HG03064 (cell line): ENCODE results near the gene ALDH1A2.
"Not testable (repeated sequence)": the region's sequence is repeated elsewhere in the genome, so short reads cannot be mapped to it uniquely, and the experiment has no call there.

Experiments used
- ATAC-seq: cut with Tn5 transposase; IDR thresholded peaks from one replicate; pipeline ENCODE4 v1.9.1; 2021; ENCODE audit warnings: low read depth; ENCODE audit not compliant: unreplicated experiment

The ALDH1A2 gene

DNA sequence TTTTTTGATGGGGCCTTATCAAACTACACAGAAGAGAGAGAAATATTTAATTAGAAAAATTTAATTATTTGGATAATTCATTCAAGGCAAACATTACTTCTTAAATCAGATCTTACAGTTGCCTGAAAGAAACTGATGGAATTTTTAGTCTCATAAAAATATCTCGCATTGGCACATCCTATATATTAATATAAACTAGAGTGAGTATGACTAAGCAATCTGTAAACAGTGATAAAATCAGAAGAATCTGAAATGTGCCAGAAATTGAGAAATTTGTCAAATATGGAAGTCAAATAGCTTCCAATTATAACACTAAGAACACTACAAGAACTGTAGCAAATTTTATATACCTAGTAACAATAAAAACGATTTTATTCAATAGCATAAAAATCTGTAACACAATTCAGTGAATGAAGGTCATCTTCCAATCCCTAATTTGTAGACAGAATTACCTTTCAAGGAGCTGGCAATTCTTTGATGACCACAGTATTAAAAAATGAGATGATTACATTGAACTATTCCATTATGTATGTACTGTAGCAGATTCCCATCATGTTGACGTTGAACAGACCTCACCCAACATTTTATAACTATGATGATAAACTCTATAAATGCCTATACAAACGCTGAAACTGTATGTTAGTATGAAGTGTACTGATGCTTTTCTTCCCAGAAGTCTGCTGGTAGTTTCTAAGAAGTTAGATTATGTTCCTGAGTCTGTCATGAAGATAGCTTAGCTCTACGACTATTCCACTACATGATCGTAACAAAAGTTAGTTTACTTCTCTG, 63.0 kb downstream of the ALDH1A2 start:
- ATAC-seq = no peak

DNA sequence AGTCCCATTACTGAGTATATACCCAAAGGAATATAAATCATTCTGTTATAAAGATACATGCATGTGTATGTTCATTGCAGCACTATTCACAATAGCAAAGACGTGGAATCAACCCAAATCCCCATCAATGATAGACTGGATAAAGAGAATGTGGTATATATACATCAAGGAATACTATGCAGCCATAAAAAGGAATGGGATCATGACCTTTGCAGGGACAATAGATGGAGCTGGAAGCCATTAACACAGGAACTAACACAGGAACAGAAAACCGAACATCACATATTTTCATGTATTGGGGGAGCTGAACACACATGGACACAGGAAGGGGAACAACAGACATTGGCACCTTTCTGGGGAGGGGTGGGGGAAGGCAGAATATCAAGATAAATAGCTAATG, 65.8 kb downstream of the ALDH1A2 start:
- ATAC-seq = not testable (repeated sequence)

DNA sequence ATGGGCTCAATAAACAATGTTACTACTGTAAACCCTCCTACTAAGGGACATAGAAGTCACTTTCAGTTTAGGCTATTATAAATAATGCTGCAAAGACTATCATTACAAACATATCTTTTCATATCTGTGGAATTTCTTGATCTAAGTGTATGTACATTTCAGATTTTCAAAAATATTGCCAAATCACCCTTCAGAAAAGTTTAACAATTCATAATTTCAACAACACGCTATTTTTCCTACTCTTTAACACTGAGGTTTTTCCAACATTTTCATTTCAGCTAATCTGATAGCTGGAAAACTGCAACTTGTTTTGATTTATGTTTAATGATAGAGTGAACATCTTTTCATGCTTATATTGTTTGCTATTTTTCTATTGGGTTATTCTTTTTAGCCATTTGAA, 69.0 kb downstream of the ALDH1A2 start:
- ATAC-seq = no peak

DNA sequence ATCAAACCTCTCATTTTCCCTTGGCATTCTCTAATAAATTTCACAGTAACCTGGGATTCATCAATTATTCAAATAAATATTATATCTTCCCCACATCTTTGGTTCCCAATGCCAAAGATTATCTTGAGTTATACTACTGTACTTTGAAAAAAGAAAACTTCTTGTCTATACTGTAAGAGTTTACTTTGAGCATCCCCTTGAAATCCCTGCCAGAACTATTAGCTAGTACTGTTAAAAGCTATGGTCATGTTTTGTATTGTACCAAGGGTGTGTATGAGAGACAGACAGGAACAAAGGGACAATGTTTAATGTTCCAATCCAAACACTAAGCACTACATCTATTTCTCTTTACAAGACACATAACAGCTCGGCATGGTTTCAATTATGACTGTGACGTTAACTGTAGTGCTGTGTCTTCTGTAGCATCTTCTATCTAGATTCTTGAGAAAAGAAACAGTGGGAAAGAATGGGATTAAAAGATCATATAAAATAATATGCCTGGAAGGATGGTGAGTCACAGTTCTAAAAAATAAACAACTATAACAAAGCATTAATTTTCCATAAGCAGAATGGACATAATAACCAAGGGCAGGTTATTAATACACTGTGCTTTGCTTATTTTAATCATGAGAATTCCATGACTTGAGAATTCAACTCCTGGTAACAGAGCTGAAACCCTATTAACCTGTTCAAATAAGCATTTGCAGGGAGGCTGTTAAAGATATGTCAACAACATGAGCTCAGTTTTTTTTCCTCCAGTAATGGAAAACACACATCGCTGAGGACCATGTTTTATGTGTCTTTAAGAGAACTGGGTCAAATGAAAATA, 71.1 kb downstream of the ALDH1A2 start:
- no peak for ATAC-seq

DNA sequence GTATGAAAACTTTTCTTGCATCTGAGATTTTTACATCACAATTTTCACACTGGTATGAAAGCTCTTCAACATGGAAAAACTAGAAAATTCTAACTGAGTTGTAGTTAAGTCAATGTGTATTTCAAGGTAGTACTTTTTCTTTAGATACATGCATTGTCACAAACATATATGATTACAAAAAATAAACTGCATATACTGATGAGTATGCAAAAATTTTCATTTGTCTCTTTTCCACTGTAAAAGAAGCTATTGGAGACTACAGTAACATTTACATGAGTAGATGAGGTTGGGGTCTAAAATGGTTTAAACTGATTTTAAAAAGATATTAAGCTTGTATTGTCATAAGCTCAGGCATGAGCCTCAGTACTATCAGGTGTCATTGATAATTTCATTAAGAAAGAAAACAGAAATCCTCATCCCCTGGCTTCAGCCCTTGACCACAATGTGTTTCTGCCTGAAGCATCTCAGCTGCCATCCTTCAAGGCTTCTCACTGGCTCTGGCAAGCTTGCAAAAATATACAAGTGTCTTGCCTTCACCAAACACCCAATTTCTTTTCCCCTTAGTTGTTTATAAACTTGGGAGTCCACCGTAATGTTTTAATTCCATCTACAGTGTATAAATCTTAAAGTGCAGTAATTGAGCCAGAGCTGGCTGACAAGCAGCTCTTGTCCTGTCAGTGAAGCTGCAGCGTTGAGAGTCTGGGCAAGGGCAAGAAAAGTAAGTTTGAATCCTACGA, 71.9 kb downstream of the ALDH1A2 start:
- ATAC-seq = no peak

DNA sequence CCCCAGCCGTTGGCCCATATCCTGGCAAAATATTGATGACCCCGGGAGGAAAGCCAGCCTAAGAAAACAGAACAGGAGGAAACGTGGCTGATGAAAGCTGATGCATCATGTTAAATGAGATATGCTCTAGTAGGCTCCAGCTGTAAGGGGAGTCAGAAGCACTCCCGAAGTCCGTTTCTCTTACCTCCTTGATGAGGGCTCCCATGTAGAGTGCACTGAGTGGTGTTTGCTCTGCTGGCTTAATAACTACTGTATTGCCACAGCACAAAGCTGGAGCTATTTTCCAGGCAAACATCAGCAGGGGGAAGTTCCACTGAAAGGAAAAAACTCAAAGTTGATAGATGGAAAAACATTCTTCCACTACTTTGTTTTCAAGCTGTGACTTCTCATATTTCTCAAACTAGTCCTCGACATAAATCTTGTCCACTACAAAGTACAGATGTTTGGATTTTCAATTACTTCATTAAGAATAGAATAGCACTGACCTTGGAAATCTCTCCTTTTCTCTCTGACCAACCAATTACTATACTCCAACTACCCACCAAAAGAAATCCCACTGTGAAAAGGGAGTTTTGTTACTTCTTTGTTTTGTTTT, 72.7 kb downstream of the ALDH1A2 start:
- ATAC-seq = no peak

DNA sequence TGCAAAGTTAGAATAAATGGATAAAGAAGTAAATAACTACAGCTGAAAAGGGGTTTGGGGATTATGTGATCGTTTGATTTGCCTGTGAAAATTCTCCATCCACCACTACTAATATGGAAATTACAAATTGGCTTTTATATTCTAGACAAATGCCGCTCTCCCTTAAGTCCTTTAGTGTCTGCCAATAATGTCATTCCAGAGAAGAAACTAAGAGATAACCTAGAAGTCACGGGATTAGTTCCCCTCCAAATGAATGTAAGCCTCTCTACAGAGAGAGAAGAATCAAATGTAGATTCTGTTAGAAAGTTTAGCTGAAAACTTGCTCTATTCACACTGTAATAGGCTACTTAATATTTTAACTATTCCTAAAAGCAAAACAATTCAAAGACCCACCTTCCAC, 92.0 kb downstream of the ALDH1A2 start:
- ATAC-seq = no peak

DNA sequence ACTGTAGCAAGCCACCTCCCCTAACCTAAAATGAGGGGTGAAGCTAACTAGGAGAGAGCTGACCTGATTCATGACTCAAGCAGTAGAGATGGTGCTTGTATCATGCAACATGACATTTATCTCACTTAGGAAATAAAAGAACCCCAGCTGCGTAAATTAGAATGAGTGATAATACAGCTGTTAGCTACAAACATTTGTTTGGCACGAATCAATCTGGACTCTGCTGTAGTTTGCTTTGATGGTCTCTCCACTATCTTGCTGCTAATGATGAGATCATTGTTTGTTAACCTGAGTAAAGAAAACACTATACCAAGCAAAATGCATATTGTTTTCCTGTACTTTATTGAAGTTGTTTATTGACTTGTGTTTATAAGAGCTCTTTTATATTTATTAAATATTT, 92.6 kb downstream of the ALDH1A2 start:
- ATAC-seq = no peak

DNA sequence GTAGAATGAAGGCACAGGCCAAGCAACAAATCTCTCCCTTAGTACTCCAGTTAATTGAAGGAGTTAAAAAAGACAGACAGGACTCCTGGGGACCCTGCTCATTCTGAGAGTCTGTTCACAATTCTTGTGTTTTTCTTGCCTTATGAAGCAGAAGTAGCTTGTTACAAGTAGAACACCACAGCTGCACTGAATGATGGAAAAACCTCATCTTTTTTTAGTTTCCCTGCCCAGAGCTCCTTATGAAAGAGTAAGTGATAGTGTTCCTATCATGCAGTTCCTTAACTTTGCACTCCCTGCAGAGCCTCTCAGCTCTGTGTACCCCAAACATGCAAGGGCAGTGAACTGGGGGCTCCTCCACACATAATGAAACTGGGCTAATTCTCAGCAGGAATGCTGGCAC, 95.5 kb downstream of the ALDH1A2 start:
- no peak for ATAC-seq

DNA sequence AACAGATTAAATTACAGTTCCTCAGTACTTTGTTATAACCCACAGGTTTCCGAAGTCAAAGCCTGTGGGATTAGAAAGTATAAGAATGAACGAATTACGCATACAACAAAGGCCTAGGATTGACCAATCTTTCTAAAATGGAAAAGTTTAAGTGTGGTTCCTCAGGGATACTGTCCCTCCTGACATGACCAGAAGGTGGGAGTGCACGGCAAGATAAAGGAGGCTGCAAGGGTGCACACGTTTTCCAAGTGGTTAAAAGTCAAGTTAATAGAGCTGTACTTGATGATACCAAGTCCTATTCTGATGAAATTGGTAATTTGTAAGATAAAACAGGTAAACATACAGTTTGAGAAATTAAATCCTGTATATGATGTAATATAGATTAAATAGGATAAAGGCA, 96.2 kb downstream of the ALDH1A2 start:
- no peak for ATAC-seq

DNA sequence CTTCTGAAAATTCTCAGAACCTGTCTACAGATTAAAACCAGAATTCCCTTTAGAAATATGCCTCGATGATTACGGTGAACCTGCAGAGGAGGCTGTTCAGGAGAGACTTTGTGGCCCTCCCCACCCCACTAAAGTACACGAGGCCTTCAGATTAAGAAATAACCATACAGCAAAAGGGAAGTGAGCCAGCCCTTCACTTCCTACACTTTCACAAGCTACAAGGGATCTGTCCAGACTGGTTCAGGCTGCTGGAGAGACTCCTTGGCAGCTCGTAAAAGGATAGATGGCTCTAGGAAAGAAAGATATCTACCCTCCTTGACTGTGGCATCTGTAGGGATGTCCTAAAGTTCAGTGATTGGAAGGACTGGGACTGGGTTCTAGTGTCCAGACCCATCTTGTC, 102.6 kb downstream of the ALDH1A2 start:
- no peak for ATAC-seq

DNA sequence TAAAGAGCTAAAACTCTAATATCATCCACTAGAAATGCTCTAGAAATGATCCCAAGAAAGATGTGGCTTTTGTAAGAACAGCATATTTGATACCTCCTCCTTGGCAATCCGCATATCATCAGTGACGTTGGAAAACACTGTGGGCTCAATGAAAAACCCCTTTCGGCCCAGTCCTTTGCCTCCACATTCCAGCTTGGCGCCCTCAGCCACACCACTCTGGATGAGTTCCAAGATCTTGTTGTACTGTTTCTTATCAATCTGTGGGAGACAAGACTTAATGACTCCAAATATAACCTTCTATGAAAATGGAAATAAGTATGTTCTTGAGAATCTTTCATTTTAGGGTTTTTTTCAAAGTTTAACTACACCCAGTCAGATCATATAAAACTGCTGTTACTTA, 103.6 kb downstream of the ALDH1A2 start:
- ATAC-seq = no peak

DNA sequence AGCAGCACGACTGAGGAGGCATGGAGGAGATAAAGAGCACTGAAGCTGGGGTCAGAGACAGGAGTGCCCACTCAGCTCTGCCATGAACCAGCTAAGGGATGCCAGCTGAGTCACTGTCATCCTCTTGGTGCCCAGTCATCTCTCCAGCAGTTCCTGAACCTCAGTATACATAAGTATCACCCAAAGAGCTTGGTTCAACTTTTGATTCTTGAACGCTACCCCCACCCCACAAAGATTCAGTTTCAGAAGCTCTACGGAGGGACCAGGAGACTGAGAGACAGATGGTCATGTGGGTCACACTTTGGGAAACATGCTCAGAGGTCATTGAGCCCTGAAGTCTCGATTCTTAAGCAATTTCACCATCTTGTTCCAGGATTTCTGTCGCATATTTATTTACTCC, 108.4 kb downstream of the ALDH1A2 start:
- no peak for ATAC-seq

DNA sequence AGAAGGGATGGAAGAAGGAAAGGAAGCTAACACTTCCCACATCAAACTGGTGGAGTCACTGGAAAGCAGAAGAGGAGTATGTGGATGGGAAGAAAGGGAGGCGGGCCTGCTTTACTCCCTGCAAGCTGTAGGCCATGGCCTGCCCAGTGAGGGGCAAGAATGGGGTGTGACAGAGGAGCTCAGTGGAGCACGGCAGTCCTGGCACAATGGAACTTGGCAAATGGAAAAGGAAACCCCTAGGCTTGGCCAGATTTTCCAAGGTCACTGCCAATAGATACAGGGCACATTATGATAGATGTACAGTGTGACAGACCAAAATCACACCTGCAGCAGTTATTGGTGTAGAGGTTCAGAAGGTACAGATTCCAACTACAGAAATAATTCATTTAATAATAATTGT, 111.6 kb downstream of the ALDH1A2 start:
- no peak for ATAC-seq

DNA sequence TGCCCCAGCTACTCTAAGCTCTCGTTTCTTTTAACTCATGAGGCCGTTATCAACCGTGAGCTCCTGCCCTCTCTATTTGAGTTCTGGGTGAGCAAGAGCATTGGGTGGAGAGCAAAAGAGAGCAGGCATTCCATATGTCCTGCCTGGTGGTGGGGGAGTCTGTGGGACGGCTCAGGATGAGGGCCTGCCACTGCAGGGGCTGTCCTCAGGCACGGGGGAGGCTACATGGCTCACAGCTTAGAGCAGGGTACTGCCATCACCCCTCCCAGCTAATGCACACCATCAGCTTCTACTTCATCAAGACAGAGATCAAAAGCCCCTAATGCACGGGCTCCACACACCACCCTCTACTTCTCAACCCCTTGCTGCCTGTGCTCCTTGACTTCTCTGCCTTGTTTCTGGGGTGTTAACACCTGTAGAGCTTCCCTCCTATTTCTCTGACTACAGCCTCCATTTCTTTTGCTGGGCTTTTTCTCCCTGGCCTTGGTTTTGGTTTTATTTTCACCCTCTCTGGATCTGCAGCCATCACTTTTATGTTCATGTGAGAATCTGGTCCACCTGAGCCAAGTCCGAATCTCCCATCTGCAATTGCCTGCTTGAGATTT, 114.1 kb downstream of the ALDH1A2 start:
- no peak for ATAC-seq

DNA sequence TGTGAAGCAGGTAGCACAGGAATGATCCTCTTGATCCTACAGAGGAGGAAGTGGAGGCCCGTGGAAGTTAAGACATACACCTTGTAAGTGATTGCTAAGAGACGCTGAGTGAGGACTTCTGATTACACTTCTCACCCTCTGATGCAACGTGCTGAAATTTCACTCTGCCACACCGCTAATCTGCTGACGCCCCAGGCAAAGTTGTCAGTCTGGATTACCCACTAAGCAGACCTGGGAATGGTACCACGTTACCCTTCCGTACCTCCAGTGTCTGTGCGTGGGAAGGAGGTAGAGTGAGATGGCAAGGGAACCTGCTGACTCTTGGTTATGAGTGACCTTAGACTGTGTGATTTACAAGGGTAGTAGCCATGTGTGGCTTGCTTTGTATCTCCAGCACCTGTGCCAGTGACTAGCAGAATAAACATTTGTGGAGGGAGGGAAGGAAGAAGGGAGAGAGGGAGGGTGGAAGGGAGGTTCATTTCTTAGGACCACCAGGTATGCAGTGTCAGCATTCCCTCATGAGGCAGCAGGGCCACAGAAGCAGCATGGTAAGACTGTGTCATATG, 115.0 kb downstream of the ALDH1A2 start:
- ATAC-seq = no peak

DNA sequence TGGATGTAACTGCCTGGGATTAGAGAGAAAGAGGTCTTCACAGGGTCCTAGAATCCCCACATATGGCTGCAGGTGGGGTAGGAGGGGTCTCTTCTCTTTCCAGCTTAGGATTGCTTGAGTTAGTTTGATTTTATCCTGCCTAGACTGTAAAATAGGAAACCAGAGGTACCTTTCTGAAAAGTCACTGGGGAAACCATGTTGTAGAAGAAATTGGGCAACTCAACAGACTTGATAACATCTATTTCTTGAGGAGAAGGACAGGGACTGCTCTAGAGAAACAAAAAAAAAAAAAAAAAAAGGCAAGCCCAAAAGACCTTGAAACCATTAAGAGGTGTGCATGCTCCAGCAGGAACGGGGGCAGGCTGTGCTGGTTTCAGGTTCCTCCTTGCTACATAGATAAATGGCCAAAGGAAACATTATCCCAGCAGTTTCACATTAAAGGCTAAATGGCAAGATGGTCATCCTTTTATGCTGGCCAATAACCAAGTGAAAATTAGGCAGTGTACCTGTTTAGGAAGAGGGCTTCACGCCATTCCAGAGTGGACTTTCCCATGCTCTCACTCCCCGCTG, 116.1 kb downstream of the ALDH1A2 start:
- no peak for ATAC-seq

DNA sequence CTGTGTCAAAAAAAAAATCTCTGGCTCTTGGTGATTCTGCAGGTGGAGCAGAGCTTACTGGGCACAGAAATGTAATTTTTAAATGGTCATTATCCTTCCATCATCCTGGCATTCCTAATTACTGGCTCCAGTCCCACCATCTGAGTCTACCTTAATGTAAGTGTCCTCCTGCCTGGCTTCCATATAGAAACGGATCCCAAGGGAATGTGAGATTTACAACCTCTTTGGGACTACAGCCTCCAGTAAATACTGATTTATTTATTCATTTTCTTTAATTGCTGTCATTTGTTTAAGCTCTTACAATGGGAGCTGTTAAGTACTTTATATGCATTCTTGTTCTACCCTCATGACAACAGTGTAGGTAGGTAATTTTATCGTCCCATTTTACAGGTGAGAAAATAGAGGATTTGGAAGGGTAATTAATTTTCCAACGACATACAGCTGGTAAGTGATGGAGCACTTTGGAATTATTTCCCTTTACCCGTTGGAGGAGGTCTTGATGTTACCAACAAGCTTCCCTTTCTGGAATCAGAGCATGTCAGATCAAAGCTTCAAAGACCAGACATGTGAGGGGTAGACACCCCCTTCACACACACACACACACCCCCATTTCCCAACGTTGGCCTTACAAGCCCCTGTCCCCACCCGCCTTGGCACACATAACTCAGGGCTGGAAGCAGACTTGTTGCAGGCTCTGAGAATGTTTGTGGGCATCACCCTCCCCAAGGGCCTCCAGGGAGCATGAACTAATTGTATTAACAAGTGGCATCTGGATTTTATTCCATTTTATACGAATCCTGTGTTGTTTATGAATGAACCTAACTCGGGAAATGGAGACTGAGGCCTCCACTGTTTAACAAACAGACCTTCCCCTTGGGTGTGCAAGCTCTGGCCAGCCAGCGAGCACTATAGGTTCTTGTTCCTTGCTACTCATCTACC, 116.9 kb downstream of the ALDH1A2 start:
- ATAC-seq = no peak

DNA sequence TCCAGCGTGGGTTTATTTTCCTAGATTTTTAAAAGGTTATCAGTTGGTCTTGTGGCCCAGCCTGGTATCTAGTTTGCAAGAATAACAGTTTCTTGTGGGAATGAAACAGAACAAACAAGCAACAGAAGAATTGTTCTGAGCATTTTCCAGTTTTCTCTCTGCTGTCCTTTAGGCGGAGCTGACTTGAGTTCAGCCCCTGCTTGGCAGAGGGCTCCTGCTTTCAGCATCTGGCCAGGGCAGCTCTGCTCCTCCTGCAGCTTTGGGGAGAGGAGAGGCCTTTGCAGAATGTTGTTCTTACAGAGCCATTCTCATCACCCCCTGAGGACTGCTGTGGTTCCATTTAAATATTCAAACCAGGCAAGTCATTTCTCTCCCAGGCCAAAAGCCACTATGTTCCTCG, 117.7 kb downstream of the ALDH1A2 start:
- no peak for ATAC-seq
